Measurements from ENCODE around the gene GFRA1.

Gene GFRA1

GRCh38 chr10:116278846-116279245, 5.8 kb upstream of the GFRA1 start (continued):
- no peak for TF ChIP-seq ZSCAN18 (tag by site-specific recombination; IDR thresholded peaks at IDR 0.05)
- TF ChIP-seq ZNF114 (tag by site-specific recombination; IDR thresholded peaks at IDR 0.05): no peak

GRCh38 chr10:116276981-116277380, 4.0 kb upstream of the GFRA1 start:
- TF ChIP-seq ZBTB26 (tag by site-specific recombination; optimal IDR thresholded peaks at IDR 0.05): no peak
- TF ChIP-seq ZNF707 (tag by site-specific recombination; IDR thresholded peaks at IDR 0.05): no peak
- TF ChIP-seq HOXA7 (CRISPR knock-in tag; IDR thresholded peaks at IDR 0.05; ENCODE audit: borderline replicate concordance): no peak
- TF ChIP-seq ZNF48 (tag by site-specific recombination; IDR thresholded peaks at IDR 0.05): no peak
- TF ChIP-seq ZNF174 (tag by site-specific recombination; IDR thresholded peaks at IDR 0.05): no peak
- no peak for TF ChIP-seq ZNF658 (tag by site-specific recombination; IDR thresholded peaks at IDR 0.05)
- no peak for TF ChIP-seq ZNF184 (tag by site-specific recombination; IDR thresholded peaks at IDR 0.05)
- no peak for TF ChIP-seq ZNF239 (tag by site-specific recombination; IDR thresholded peaks at IDR 0.05)
- no peak for TF ChIP-seq ZBTB6 (tag by site-specific recombination; IDR thresholded peaks at IDR 0.05)
- TF ChIP-seq AEBP2 (tag by site-specific recombination; IDR thresholded peaks at IDR 0.05; ENCODE audit: borderline replicate concordance): no peak
- TF ChIP-seq ZNF530 (tag by site-specific recombination; IDR thresholded peaks at IDR 0.05; ENCODE audit: low read depth): no peak
- no peak for TF ChIP-seq ZNF311 (tag by site-specific recombination; IDR thresholded peaks at IDR 0.05; ENCODE audit: borderline replicate concordance)
- TF ChIP-seq ZNF175 (tag by site-specific recombination; IDR thresholded peaks at IDR 0.05): no peak
- no peak for TF ChIP-seq BCL6B (tag by site-specific recombination; IDR thresholded peaks at IDR 0.05)
- no peak for TF ChIP-seq ZNF274 (IDR thresholded peaks at IDR 0.05; ENCODE audit: low read length)
- TF ChIP-seq ZNF274 (tag by site-specific recombination; IDR thresholded peaks at IDR 0.05; ENCODE audit: borderline replicate concordance): no peak
- TF ChIP-seq ZFP3 (tag by site-specific recombination; IDR thresholded peaks at IDR 0.05; ENCODE audit: low read depth): no peak
- TF ChIP-seq GFI1B (tag by site-specific recombination; IDR thresholded peaks at IDR 0.05): no peak
- TF ChIP-seq ZBTB8A (tag by site-specific recombination; IDR thresholded peaks at IDR 0.05): no peak
- no peak for TF ChIP-seq TRIM28 (IDR thresholded peaks at IDR 0.05; ENCODE audit: borderline replicate concordance, low read length)
- POLR2A ChIA-PET: no interaction called here
- CTCF ChIA-PET: interaction anchor here (0.6 to 0.9 kb wide), 2 partner anchors 11 to 571 kb away, joined by 3 to 4 read pairs; no protein-coding TSS in a partner anchor
- Histone ChIP-seq H3K9me3 (ENCODE audit: control insufficient read depth, insufficient read depth, low read depth, low read length) (no peaks in the 10 kb centered on the region), H3K4me1 (ENCODE audit: control insufficient read depth, insufficient read depth, low read length) (no peaks in the 10 kb centered on the region), H3K36me3 (ENCODE audit: control insufficient read depth in 2 of 2, insufficient read depth in 1 of 2, low read length in 2 of 2) (no peaks in the 10 kb centered on the region), H3K4me3 (ENCODE audit: low read depth, low read length) (no peak overlapping the region), H3K27ac (ENCODE audit: extremely low read depth, low read depth, low read length) (no peak overlapping the region)

All from HEK293 (cell line).